K562 (cell line): Measurements from ENCODE around the gene FRMPD4. TPM values are rescaled to one million over a fixed set of nuclear protein-coding genes. Genes with fewer than 3 reads are reported as not detected.

ENCODE experiments used
- ATAC-seq: fragments of 200-7000 bp; cut with Tn5 transposase; 3 replicates; pipeline ENCODE4 v1.9.1; 2020; ENCODE audit warnings: moderate library complexity
- BruUV-seq: library from RNA; stranded (reverse); fragments of 400-500 nt; replicated peaks from 2 replicates; lab custom pipeline; 2021; lab: Mats Ljungman, UMichigan
- CTCF ChIA-PET: fragments of 300-600 bp; formaldehyde crosslinking; extraction: SDS; loops from one replicate; lab custom pipeline; 2021; ENCODE audit warnings: low intra/inter-chr PET ratio; lab: Yijun Ruan, JAX
- POLR2A ChIA-PET: fragments of 300-600, 350-650 bp; sonication (Branson Sonifier 250); formaldehyde crosslinking; extraction: SDS; loops from one replicate; lab custom pipeline; 2021; ENCODE audit warnings: antibody characterized with exemption, inconsistent platforms; lab: Yijun Ruan, JAX
- DNase-seq, 4 experiments: peaks; one replicate each; pipeline versions ENCODE4 v3.0.0 to v3.0.0-alpha.2; 2011 to 2018; ENCODE audit warnings: low spot score in 3 of 4, mixed read lengths in 3 of 4; ENCODE audit errors: extremely low read depth in 1 of 4
- FAIRE-seq: peaks from 2 replicates; lab custom pipeline; 2011; peaks lifted over from hg19 to GRCh38; lab: Jason Lieb, UNC
- H2AFZ ChIP-seq: 2 replicates; pipeline ENCODE4 v1.6.0; 2011; ENCODE audit warnings: low read depth, low read length, control low read depth, inconsistent platforms
- H3K27ac ChIP-seq: fragments of 200-600 bp; 3 replicates; pipeline ENCODE4 v1.8.0; 2011; ENCODE audit warnings: low read depth, mild to moderate bottlenecking, control low read depth, inconsistent platforms, low read length, moderate library complexity, mixed read lengths; ENCODE audit errors: extremely low read depth
- H3K27me3 ChIP-seq, 2 experiments: fragments of 300-600 bp in 1 of 2; 2 replicates in 1 of 2; 3 replicates in 1 of 2; pipeline versions ENCODE4 v1.6.0 to v1.8.0; 2011; ENCODE audit warnings: inconsistent platforms in 2 of 2, low read length in 2 of 2, mild to moderate bottlenecking in 1 of 2, mixed read lengths in 1 of 2, moderate library complexity in 1 of 2; ENCODE audit not compliant: control insufficient read depth in 2 of 2, insufficient read depth in 2 of 2
- H3K36me3 ChIP-seq: fragments of 300-600 bp; 3 replicates; pipeline ENCODE4 v1.8.0; 2011; ENCODE audit warnings: mild to moderate bottlenecking, low read length, inconsistent platforms; ENCODE audit not compliant: control insufficient read depth, insufficient read depth
- H3K4me1 ChIP-seq, 2 experiments: fragments of 200-600 bp in 1 of 2; replicated peaks in 1 of 2; 2 replicates in 1 of 2; 3 replicates in 1 of 2; pipeline versions ENCODE4 v1.5.1 to v1.8.0; 2011; ENCODE audit warnings: inconsistent platforms in 2 of 2, low read length in 2 of 2, mild to moderate bottlenecking in 1 of 2, mixed read lengths in 1 of 2, moderate library complexity in 1 of 2; ENCODE audit not compliant: control insufficient read depth in 2 of 2, insufficient read depth in 2 of 2
- H3K4me2 ChIP-seq: 2 replicates; pipeline ENCODE4 v1.6.1; 2011; ENCODE audit warnings: low read length, control low read depth, inconsistent platforms, mixed read lengths; ENCODE audit not compliant: insufficient read depth
- H3K4me3 ChIP-seq: fragments of 200-600 bp; sonication (generic), shearing (Covaris generic); 2 replicates; pipeline ENCODE4 v1.5.1; 2016; ENCODE audit warnings: control low read depth, inconsistent platforms
- H3K79me2 ChIP-seq: fragments of 200-600 bp; 3 replicates; pipeline ENCODE4 v1.8.0; 2011; ENCODE audit warnings: low read length, inconsistent platforms; ENCODE audit not compliant: control insufficient read depth, insufficient read depth
- H3K9ac ChIP-seq, 2 experiments: 2 replicates each; pipeline versions ENCODE4 v1.6.0 to v1.6.1; 2011; ENCODE audit warnings: low read depth in 2 of 2, low read length in 2 of 2, control low read depth in 1 of 2, inconsistent platforms in 1 of 2, mild to moderate bottlenecking in 1 of 2, mixed read lengths in 1 of 2; ENCODE audit not compliant: insufficient read depth in 1 of 2
- H3K9me1 ChIP-seq: one replicate; pipeline ENCODE4 v1.6.0; 2011; ENCODE audit warnings: inconsistent platforms, mild to moderate bottlenecking, low read length, moderate library complexity; ENCODE audit not compliant: control insufficient read depth, insufficient read depth
- H3K9me3 ChIP-seq: replicated peaks from 2 replicates; pipeline ENCODE4 v1.5.1; 2011; ENCODE audit warnings: low read depth, low read length, inconsistent platforms; ENCODE audit not compliant: control insufficient read depth, insufficient read depth
- H4K20me1 ChIP-seq: replicated peaks from 2 replicates; pipeline ENCODE4 v1.6.1; 2011; ENCODE audit warnings: low read length, inconsistent platforms, mixed read lengths; ENCODE audit not compliant: control insufficient read depth, insufficient read depth
- CBX1 ChIP-seq: sonication (generic); IDR thresholded peaks from 2 replicates; pipeline ENCODE4 v1.6.1; 2016; ENCODE audit warnings: antibody characterized with exemption, low read depth, mild to moderate bottlenecking
- PHTF2 ChIP-seq: fragments of 250-450 bp; sonication (Bioruptor Pico); IDR thresholded peaks from 2 replicates; pipeline ENCODE4 v1.5.0; 2021; ENCODE audit warnings: mild to moderate bottlenecking
- RAD21 ChIP-seq, 2 experiments: fragments of 250-450 bp in 1 of 2; fragments of 450-650 bp in 1 of 2; sonication (Bioruptor Pico) in 1 of 2; formaldehyde crosslinking in 1 of 2; IDR thresholded peaks in 1 of 2; conservative IDR thresholded peaks in 1 of 2; 2 replicates each; pipeline versions ENCODE4 v1.4.0 to v1.8.0; 2020 to 2022; ENCODE audit warnings: mild to moderate bottlenecking in 2 of 2, moderate library complexity in 1 of 2
- REST ChIP-seq, 2 experiments: fragments of 450-650 bp; formaldehyde crosslinking in 1 of 2; IDR thresholded peaks; 2 replicates each; pipeline versions ENCODE4 v1.4.0 to v1.6.1; 2014 to 2020; ENCODE audit warnings: mild to moderate bottlenecking in 2 of 2, borderline replicate concordance in 1 of 2, low read depth in 1 of 2
- SMAD2 ChIP-seq: fragments of 150-350 bp; IDR thresholded peaks from 2 replicates; pipeline ENCODE4 v1.6.1; 2014; ENCODE audit warnings: low read depth, mild to moderate bottlenecking, low read length
- SMARCC2 ChIP-seq: fragments of 450-650 bp; IDR thresholded peaks from 2 replicates; pipeline ENCODE4 v1.6.1; 2017; ENCODE audit warnings: antibody characterized with exemption, moderate library complexity, mild to moderate bottlenecking, low read depth
- SP1 ChIP-seq: sonication (generic); formaldehyde crosslinking; IDR thresholded peaks from 2 replicates; pipeline ENCODE4 v1.8.1; 2022; ENCODE audit warnings: mild to moderate bottlenecking, missing genetic modification reagents
- TRIM28 ChIP-seq: fragments of 450-650 bp; IDR thresholded peaks from 2 replicates; pipeline ENCODE4 v1.6.1; 2017
- YBX1 ChIP-seq: fragments of 450-650 bp; IDR thresholded peaks from 2 replicates; pipeline ENCODE4 v1.7.1; 2016; ENCODE audit warnings: mild to moderate bottlenecking
- ZNF175 ChIP-seq: fragments of 200-800 bp; sonication (Bioruptor generic); IDR thresholded peaks from 2 replicates; pipeline ENCODE4 v1.6.1; 2016; ENCODE audit warnings: low read depth, mild to moderate bottlenecking, missing genetic modification characterization, missing compliant biosample characterization
- ZNF699 ChIP-seq: fragments of 250-450 bp; sonication (Bioruptor Pico); IDR thresholded peaks from 2 replicates; pipeline ENCODE4 v1.8.0; 2021; ENCODE audit warnings: mild to moderate bottlenecking, moderate library complexity; ENCODE audit not compliant: insufficient replicate concordance
- WGBS: fragments of 100-300 bp; shearing (Covaris generic); methylation state at CpG from one replicate; pipeline ENCODE4 v1.1.6; 2016; ENCODE audit warnings: low coverage, mixed read lengths; ENCODE audit not compliant: insufficient coverage; ENCODE audit errors: missing lambda C conversion rate; 5-methylcytosine and 5-hydroxymethylcytosine counted together
- in situ Hi-C: fragments of 300-500 bp; cut with MboI; formaldehyde crosslinking; loops from 4 replicates; pipeline ENCODE4 v1.15.0; 2018; ENCODE audit warnings: inconsistent platforms, mixed read lengths
- intact Hi-C: fragments of 100-400 bp; cut with micrococcal nuclease; formaldehyde crosslinking; loops from 2 replicates; pipeline ENCODE4 v1.14.2; 2022
- polyA plus RNA-seq, 8 experiments: library from polyadenylated mRNA; depleted of rRNA in 4 of 8; stranded (reverse) in 5 of 8; unstranded in 3 of 8; fragments of >200 nt; fragmentation: Nextera tagmentation in 2 of 8; fragmentation: Illumina TruSeq in 1 of 8; extraction: Ambion mirVana in 2 of 8; extraction: Trizol in 1 of 8; gene quantifications; 2 replicates each; pipeline versions ENCODE4 v1.2.1 to v1.2.3, GENCODE V29; 2011 to 2014; ENCODE audit warnings: inconsistent platforms in 1 of 8, missing spikeins in 1 of 8
- total RNA-seq, 7 experiments: library from RNA; depleted of rRNA in 6 of 7; stranded (reverse); fragments of >200 nt in 6 of 7; fragmentation: Illumina TruSeq in 2 of 7; extraction: Trizol in 2 of 7; gene quantifications; 2 replicates each; pipeline versions ENCODE4 v1.2.1 to v1.2.3, GENCODE V29; 2011 to 2021; ENCODE audit warnings: low replicate concordance in 1 of 7

Gene FRMPD4
- total and polyA plus RNA-seq, 9 of the 15 experiments (the other 6 are each of a cell fraction or from before 2014, with no cell fraction given): not detected

DNA sequence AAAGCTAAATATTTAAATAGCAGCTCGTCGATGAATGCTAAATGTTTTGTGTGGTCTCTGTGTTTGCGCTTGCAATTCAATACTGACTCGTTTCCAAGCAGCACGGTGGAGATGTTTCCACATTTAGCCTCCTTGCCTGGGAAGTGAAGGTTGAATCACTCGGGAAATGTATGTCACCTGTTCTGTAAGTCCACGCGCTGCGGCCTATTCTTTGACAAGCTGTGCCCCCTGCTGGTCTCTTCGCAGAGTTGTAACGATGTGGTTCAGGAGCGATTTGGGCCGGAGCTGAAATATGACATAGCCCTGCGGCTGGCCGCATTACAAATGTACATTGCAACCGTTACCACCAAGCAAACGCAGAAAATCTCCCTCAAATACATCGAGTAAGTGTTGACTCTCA lies 563.4 kb downstream of the FRMPD4 start:
- Histone ChIP-seq H3K4me2 (no peak overlapping the region; the same call in 1 of the 2 replicates), H3K9me3 (no peaks in the 10 kb centered on the region), H3K9ac (no peak overlapping the region), H3K4me1 (no peaks in the 10 kb centered on the region), H3K27me3 (no peaks in the 10 kb centered on the region; a peak in 1 of 5 replicates), H4K20me1 (0 out of 2 replicates have a peak, but pooled peaks cover 3% of the 10 kb centered on the region), H3K4me3 (no peak overlapping the region), H3K36me3 (no peaks in the 10 kb centered on the region), H2AFZ (peak overlapping the region; percentile 25), H3K9me1 (no peaks in the 10 kb centered on the region), H3K27ac (no peak overlapping the region), H3K79me2 (no peaks in the 10 kb centered on the region)
- peak; percentile 100 for ATAC-seq
- no TSS peak for BruUV-seq
- peak; percentile 85 for FAIRE-seq
- intact Hi-C loops: loop anchor here (1.0 to 10.0 kb wide), 8 partner anchors 69 to 1331 kb away; no protein-coding TSS in a partner anchor
- 7% methylated on average over 15 of the region's 18 CpGs for WGBS
- POLR2A ChIA-PET: interaction anchor here (1.0 kb wide), 1 partner anchor 120 kb away, joined by 3 read pairs; no protein-coding TSS in a partner anchor
- DNase-seq: peak; percentile 58 to 78 (median 63)
- CTCF ChIA-PET: interaction anchor here (0.6 to 1.2 kb wide), 5 partner anchors 145 to 1169 kb away, joined by 3 to 4 read pairs (median 3); no protein-coding TSS in a partner anchor
- in situ Hi-C loops: no loop called here
- peak; percentile 61; the same call in 1 of the 2 replicates for TF ChIP-seq REST (IDR thresholded peaks at IDR 0.05; ENCODE audit: borderline replicate concordance)
- TF ChIP-seq REST (CRISPR knock-in tag; IDR thresholded peaks at IDR 0.05; ENCODE audit: low read depth): no peak
- TF ChIP-seq SP1 (CRISPR knock-in tag): no peak
- TF ChIP-seq CBX1: no peak
- no peak for TF ChIP-seq ZNF175 (CRISPR knock-in tag)
- peak; percentile 61 to 78 for TF ChIP-seq RAD21 (CRISPR knock-in tag; conservative IDR thresholded peaks at IDR 0.05 in 1 of 2, IDR thresholded peaks at IDR 0.05 in 1 of 2)
- TF ChIP-seq SMARCC2: no peak
- no peak for TF ChIP-seq TRIM28
- TF ChIP-seq SMAD2: no peak
- no peak for TF ChIP-seq ZNF699 (CRISPR knock-in tag)
- no peak for TF ChIP-seq PHTF2 (CRISPR knock-in tag)
- TF ChIP-seq YBX1: no peak
